NCI-H345 treated with DMSO at 0.1 percent for 48 hours (cell line): ENCODE data around the gene SDSL.

Experiments used
- DNase-seq: peaks from one replicate; lab custom pipeline; 2025; ENCODE audit not compliant: unreplicated experiment; lab: John Stamatoyannopoulos, UW

The SDSL gene

GRCh38 chr12:113396200-113396599 is 26.0 kb upstream of the SDSL start:
- DNase-seq, result no peak

DNA sequence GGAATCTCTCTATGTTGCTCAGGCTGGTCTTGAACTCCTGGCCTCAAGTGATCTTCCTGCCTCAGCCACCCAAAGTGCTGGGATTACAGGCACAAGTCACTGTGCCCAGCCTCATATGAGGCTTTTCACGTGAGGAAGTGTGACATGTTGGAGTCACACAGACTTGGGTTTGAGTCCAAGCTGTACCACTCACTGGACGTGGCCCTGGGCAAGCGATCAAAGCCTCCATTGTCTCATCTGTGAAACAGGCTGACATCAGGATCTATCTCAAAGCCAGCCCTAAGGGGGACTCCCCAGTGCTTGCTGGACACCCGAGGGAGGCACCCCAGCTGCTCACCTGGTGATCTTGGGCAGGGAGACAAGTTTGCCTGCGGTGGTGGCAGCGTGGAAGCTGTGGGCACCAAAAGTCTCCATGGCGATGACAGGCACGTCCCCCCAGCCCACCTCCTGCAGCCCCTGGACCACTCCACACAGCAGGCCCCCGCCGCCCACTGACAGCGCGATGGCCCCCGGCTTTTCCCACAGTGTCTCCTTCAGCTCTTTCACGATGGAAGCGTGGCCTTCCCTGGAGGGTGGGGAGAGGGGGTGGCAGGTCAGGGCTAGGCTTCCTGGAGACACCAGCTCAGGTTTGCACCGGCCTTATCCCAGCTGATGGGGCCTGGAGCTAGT is 25.2 kb upstream of the SDSL start:
- no peak for DNase-seq

DNA sequence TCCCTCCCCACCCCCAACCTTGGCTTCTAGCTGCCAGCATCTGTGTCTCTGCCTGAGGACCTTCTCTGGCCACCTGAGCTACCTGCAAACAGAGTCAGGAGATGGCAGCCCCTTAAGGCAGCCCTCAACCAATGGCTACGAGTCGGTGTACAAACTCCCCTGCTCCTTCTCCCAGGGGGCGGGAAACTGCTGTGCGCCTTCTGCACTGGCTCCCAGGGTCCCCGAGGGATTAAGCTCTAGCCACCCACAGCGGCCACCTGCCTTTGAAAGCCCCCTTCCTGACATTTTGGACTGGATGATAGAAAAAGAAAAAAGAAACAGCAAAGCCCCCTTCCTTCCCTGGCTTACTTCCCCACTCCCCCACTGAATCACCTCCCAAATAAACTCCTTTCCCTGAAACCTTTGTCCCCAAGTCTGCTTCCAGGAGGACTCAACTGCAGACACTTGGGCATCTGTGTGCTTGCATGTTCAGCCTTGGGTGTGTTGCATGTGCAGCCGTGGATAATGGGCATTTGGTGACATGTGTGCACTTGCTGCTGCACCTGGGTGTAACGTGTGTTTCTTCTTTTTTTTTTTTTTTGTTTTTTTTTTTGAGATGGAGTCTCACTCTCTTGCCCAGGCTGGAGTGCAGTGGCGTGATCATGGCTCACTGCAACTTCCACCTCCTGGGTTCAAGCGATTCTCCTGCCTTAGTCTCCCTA is 24.5 kb upstream of the SDSL start:
- no peak for DNase-seq

DNA sequence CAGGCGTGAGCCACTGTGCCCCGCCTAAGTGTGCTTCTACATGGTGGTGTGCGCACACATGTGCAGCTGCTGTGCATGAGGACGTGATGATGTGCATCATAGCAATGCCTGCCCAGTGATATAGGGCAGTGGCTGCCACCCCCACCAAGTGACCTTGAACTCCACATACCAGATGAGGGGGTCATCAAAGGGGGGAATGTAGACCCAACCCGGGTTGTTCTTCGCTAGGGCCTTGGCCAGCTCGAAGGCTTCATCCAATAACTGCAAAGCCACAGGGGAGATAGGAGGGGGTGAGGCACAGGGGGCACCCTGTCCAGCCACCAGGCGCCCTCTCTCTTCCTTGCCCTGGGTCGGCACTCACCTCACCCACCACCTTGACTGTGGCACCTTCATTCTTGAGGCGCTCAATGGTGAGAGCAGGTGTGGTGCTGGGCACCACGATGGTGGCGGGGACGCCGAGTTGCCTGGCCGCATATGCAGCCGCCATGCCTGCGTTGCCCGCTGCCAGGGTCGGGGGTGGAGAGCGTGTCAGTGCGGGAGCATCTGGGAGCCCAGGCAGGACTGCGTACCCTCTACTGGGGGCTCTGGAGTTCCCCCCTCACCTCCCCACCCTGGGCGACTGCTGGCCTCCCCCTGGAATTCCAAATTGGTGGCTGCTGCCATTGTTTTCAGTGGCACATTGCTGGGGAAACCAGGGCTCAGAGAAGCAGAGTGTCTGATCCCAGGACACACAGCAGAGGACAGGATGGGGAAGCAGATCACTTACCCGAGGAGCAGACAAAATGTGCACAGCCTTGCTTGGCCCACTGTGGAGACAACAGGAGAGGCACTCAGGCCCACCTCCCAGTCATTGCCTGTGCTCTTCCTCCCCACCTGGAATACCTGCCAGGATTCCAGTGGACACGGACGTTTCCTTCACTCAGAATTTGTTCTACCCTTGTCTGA is 23.6 kb upstream of the SDSL start:
- no peak for DNase-seq

- DNase-seq, result no peak
These were observed 22.7 kb upstream of the SDSL start for GRCh38 chr12:113399490-113399889.

DNA sequence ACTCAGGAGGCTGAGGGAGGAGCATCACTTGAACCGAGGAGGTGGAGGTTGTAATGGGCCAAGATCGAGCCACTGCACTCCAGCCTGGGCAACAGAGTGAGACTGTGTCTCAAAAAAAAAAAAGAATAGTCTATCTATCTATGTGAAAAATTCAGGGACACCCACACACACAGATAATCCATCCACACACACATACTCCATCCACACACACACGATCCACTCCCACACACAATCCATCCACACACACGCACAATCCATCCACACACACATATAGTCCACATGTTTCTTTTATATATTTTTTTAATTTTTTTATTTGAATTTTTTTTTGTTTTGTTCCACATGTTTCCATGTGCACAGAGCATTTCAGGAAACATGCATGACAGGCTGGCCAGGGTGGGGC is 21.8 kb upstream of the SDSL start:
- DNase-seq, result no peak

GRCh38 chr12:113401066-113402000 is 20.8 kb upstream of the SDSL start:
- DNase-seq, result no peak

GRCh38 chr12:113402586-113403260 is 19.5 kb upstream of the SDSL start:
- no peak for DNase-seq

GRCh38 chr12:113403435-113404415 is 18.5 kb upstream of the SDSL start, which contains the start of gene SDS:
Gene SDS, minus strand, starts transcription at chr12:113403887. Its CDS starts 4,179 bp downstream, at chr12:113399708.
- DNase-seq, result no peak

- no peak for DNase-seq
These were observed 16.5 kb upstream of the SDSL start for GRCh38 chr12:113405694-113406093.

DNA sequence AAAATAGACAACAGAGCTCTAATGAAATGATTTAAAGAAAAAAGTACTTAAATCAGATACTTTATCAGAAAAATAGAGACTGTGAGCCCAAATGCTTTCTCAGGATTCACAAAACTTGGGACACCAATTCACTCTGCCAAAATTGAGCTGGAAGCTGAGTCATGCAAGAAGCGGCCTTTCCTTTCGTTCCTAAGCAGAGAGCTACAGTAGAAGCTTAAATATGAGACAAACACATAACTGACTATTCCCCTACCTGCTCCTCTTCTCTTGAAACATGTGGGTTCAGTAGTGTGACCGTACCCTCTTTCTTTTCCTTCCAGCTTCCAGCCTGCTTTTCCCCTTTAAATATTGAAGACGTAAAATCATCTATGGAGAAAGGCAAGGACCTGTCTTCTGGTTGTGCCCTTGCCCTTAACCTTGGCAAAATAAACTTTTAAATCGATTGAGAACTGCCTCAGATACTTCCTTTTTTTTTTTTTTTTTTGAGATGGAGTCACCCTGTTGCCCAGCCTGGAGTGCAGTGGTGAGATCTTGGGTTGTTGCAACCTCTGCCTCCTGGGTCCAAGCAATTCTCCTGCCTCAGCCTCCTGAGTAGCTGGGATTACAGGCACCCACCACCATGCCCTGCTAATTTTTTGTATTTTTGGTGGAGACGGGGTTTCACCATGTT is 14.1 kb upstream of the SDSL start:
- DNase-seq, result no peak

- DNase-seq, result no peak
These were observed 13.4 kb upstream of the SDSL start for GRCh38 chr12:113408756-113409298.

DNA sequence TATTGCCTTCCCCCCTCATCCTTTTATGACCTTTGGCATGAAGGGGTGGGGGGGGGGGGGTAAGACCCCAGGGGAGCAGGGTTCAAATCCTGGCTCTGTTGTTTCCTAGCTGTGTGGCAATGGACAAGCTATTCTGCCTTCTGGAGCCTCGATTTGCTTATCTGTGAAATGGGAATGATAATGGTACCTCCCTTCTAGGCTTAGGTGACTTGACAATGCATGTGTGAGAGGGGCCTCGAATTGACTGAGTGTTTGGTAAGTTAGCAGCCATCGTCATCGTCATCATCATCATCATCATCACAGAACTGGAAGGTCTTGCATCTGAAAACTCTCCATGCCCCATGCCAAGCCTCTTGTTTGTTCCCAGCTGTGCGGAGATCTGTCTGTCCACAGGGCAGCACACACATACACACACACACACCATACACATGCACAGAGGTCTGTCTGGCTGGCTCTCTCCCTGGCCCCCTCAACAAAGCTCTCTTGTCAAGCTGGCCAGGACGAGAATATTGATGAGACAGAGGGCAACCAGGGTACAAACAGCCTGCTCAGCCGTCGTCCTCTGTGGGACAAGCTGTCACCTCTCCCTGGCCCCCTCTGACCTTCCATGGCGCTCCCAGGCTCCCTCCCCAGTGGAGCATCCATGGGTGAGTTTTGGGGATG is 12.6 kb upstream of the SDSL start:
- DNase-seq, result no peak

GRCh38 chr12:113413488-113413939 is 8.7 kb upstream of the SDSL start:
- DNase-seq, result no peak

DNA sequence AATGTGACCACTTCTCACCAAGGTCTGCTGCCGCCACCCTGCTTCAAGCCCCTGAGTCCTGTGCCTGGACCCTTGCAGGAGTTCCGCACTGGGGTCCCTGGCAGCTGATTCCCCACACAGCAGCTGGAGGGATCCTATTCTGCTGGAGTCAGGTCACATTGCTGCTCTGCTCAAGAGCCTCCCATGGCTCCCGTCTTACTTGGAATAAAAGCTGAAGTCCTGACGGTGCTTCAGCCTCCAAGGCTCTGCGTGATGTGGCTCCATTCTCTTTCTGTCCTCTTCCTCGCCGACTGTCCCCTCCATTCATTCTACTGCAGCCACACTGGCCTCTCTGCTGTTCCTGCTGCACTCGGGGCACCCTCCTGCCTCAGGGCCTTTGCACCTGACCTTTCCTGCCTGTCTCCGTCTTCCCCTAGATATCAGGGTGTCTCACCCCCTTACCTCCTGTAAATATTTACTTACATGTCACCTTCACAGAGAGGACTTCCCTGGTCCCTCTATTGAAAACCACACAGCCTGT is 7.6 kb upstream of the SDSL start:
- no peak for DNase-seq

- no peak for DNase-seq
These were observed 6.0 kb upstream of the SDSL start for GRCh38 chr12:113416091-113416754.
